Caco-2 (cell line): ENCODE results near the gene PRR29. TPM values are rescaled to one million over a fixed set of nuclear protein-coding genes. Genes with fewer than 3 reads are reported as not detected.
"Not testable (repeated sequence)": the region's sequence is repeated elsewhere in the genome, so short reads cannot be mapped to it uniquely, and the experiment has no call there.

Experiments
- BruUV-seq: library from RNA; stranded (reverse); fragments of 400-500 nt; replicated peaks from 2 replicates; lab custom pipeline; 2021; lab: Mats Ljungman, UMichigan
- CTCF ChIA-PET: fragments of 300-600 bp; sonication (Branson Sonifier 250); formaldehyde crosslinking; loops from one replicate; lab custom pipeline; 2022; ENCODE audit warnings: antibody characterized with exemption; lab: Charles Lee
- POLR2A ChIA-PET: fragments of 300-600 bp; sonication (Branson Sonifier 250); formaldehyde crosslinking; loops from one replicate; lab custom pipeline; 2022; ENCODE audit warnings: antibody characterized with exemption; lab: Charles Lee
- DNase-seq, 2 experiments: peaks; one replicate each; pipeline versions ENCODE4 v3.0.0 to v3.0.0-alpha.2; 2020 to 2022
- H3K27me3 ChIP-seq: replicated peaks from 2 replicates; pipeline ENCODE4 v1.6.0; 2011; ENCODE audit warnings: low read length; ENCODE audit not compliant: control insufficient read depth, insufficient read depth
- H3K36me3 ChIP-seq: 2 replicates; pipeline ENCODE4 v1.5.1; 2011; ENCODE audit warnings: low read length; ENCODE audit not compliant: control insufficient read depth, insufficient read depth
- H3K4me1 ChIP-seq: fragments of 250-450 bp; sonication (Bioruptor Pico); 2 replicates; pipeline ENCODE4 v1.5.1; 2020; ENCODE audit warnings: mild to moderate bottlenecking
- H3K4me3 ChIP-seq: 2 replicates; pipeline ENCODE4 v1.5.1; 2011; ENCODE audit warnings: low read depth, mild to moderate bottlenecking, control low read depth, low read length
- H3K9me3 ChIP-seq: fragments of 250-450 bp; sonication (Bioruptor Pico); 2 replicates; pipeline ENCODE4 v1.5.1; 2020; ENCODE audit warnings: mild to moderate bottlenecking, moderate library complexity
- H3K27ac Mint-ChIP-seq: one replicate; pipeline ENCODE4 v1.8.0; 2022; ENCODE audit warnings: mixed read lengths; ENCODE audit not compliant: unreplicated experiment
- H3K27me3 Mint-ChIP-seq: one replicate; pipeline ENCODE4 v1.8.0; 2022; ENCODE audit warnings: mixed read lengths; ENCODE audit not compliant: insufficient read depth, unreplicated experiment
- H3K36me3 Mint-ChIP-seq: one replicate; pipeline ENCODE4 v1.8.0; 2022; ENCODE audit warnings: mild to moderate bottlenecking, mixed read lengths; ENCODE audit not compliant: insufficient read depth, unreplicated experiment
- H3K4me1 Mint-ChIP-seq: one replicate; pipeline ENCODE4 v1.8.0; 2022; ENCODE audit warnings: low read depth, mixed read lengths; ENCODE audit not compliant: unreplicated experiment
- H3K4me3 Mint-ChIP-seq: one replicate; pipeline ENCODE4 v1.8.0; 2022; ENCODE audit warnings: mild to moderate bottlenecking, moderate library complexity, mixed read lengths; ENCODE audit not compliant: unreplicated experiment
- H3K9me3 Mint-ChIP-seq: one replicate; pipeline ENCODE4 v1.8.0; 2022; ENCODE audit warnings: mixed read lengths; ENCODE audit not compliant: unreplicated experiment
- CTCF ChIP-seq, 2 experiments: fragments of 200-600 bp in 1 of 2; IDR thresholded peaks; 1 replicate in 1 of 2; 2 replicates in 1 of 2; pipeline versions ENCODE4 v1.5.1 to v1.8.0; 2011 to 2022; ENCODE audit warnings: antibody characterized with exemption in 1 of 2, control low read depth in 1 of 2, inconsistent platforms in 1 of 2, low read depth in 1 of 2, low read length in 1 of 2, mild to moderate bottlenecking in 1 of 2, moderate library complexity in 1 of 2; ENCODE audit not compliant: insufficient read depth in 1 of 2, severe bottlenecking in 1 of 2, unreplicated experiment in 1 of 2
- intact Hi-C: fragments of 100-400 bp; cut with micrococcal nuclease; formaldehyde crosslinking; loops from one replicate; pipeline ENCODE4 v1.10.0; 2022; ENCODE audit not compliant: unreplicated experiment
- total RNA-seq: library from RNA; stranded (reverse); gene quantifications from 2 replicates; pipeline ENCODE4 v1.2.3, GENCODE V29; 2022

The PRR29 gene
- total RNA-seq, 1 experiment from 2014 or later = not detected

- Mint-ChIP-seq H3K9me3 (no peaks in the 10 kb centered on the region), H3K27me3 (peaks cover 9% of the 10 kb centered on the region), H3K4me3 (no peak overlapping the region), H3K27ac (no peak overlapping the region), H3K36me3 (no peaks in the 10 kb centered on the region), H3K4me1 (no peaks in the 10 kb centered on the region)
- no TSS peak for BruUV-seq
- H3K4me3 ChIP-seq = no peak overlapping the region
- H3K9me3 ChIP-seq = no peaks in the 10 kb centered on the region
- H3K27me3 ChIP-seq = no peaks in the 10 kb centered on the region
- no peak for TF ChIP-seq CTCF (IDR thresholded peaks at IDR 0.05; ENCODE audit: insufficient read depth in 1 of 2, low read depth in 1 of 2, low read length in 1 of 2, severe bottlenecking in 1 of 2, unreplicated experiment in 1 of 2)
- POLR2A ChIA-PET = no interaction called here
- H3K4me1 ChIP-seq = no peaks in the 10 kb centered on the region
- no peak for DNase-seq
- no peaks in the 10 kb centered on the region for H3K36me3 ChIP-seq
- CTCF ChIA-PET = interaction anchor here (1.0 kb wide), 1 partner anchor 13 kb away, joined by 3 read pairs; no protein-coding TSS in a partner anchor
- intact Hi-C loops = no loop called here
Measured at GRCh38 chr17:64016974-64017373, 18.8 kb downstream of the PRR29 start.

- POLR2A ChIA-PET = no interaction called here
- Histone ChIP-seq H3K36me3 (no peaks in the 10 kb centered on the region), H3K4me1 (no peaks in the 10 kb centered on the region), H3K9me3 (no peaks in the 10 kb centered on the region), H3K27me3 (no peaks in the 10 kb centered on the region), H3K4me3 (no peak overlapping the region)
- BruUV-seq = no TSS peak
- Mint-ChIP-seq H3K36me3 (no peaks in the 10 kb centered on the region), H3K27ac (no peak overlapping the region), H3K4me1 (no peaks in the 10 kb centered on the region), H3K9me3 (no peaks in the 10 kb centered on the region), H3K27me3 (peaks cover 9% of the 10 kb centered on the region), H3K4me3 (no peak overlapping the region)
- intact Hi-C loops = no loop called here
- CTCF ChIA-PET = interaction anchor here (1.0 kb wide), 1 partner anchor 12 kb away, joined by 3 read pairs; no protein-coding TSS in a partner anchor
- DNase-seq = no peak
- TF ChIP-seq CTCF (IDR thresholded peaks at IDR 0.05; ENCODE audit: insufficient read depth in 1 of 2, low read depth in 1 of 2, low read length in 1 of 2, severe bottlenecking in 1 of 2, unreplicated experiment in 1 of 2) = peak in 1 of 2 experiments; percentile 37
Measured at GRCh38 chr17:64017381-64017980, 19.3 kb downstream of the PRR29 start.

- intact Hi-C loops, POLR2A ChIA-PET, H3K27ac Mint-ChIP-seq: not testable (repeated sequence)
Measured at GRCh38 chr17:64019551-64019961, 21.4 kb downstream of the PRR29 start.

More at GRCh38 chr17:64019551-64019961, 21.4 kb downstream of the PRR29 start:
- not testable (repeated sequence) for H3K9me3 ChIP-seq, H3K36me3 Mint-ChIP-seq, BruUV-seq, H3K27me3 Mint-ChIP-seq, H3K4me1 ChIP-seq, H3K4me3 Mint-ChIP-seq, H3K27me3 ChIP-seq, H3K9me3 Mint-ChIP-seq, H3K36me3 ChIP-seq, DNase-seq, H3K4me3 ChIP-seq, H3K4me1 Mint-ChIP-seq
- CTCF ChIA-PET = interaction anchor here (0.7 to 2.0 kb wide), 5 partner anchors 9 to 299 kb away, joined by 3 to 13 read pairs (median 7); no protein-coding TSS in a partner anchor
